Breast epithelium (tissue), 3 donors: ENCODE results near the gene OR51L1.

Experiments
- POLR2A ChIP-seq: fragments of 450-650 bp; IDR thresholded peaks from one replicate; pipeline ENCODE4 v1.6.1; 2016; ENCODE audit warnings: antibody characterized with exemption, mild to moderate bottlenecking, moderate library complexity
- TF ChIP-seq, protein P1 (sequence below), 3 donors: fragments of 450-650 bp; IDR thresholded peaks; one replicate each; pipeline ENCODE4 v1.5.1; 2016 to 2017; ENCODE audit warnings: antibody characterized with exemption in 3 of 3, mild to moderate bottlenecking in 3 of 3, moderate library complexity in 3 of 3

DNA sequence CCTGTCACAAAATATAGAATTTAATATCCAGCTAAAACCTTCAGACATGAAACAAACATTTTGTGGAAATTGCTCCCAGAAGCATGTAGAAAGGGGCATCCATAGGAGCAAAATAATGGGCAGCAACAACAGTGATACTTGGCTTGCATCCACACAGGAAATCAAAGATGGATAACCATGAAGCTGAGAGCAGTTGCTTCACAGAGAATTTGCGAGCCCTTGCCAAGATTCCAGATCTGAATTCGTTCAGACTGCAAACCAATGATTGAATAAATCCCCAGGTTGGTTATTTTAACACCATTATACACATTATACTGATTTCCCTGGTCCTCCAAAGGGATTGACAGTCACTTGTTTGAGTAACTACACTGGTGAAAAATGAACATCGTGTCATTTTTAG is 15.6 kb upstream of the OR51L1 start:
- TF ChIP-seq, protein P1, sequence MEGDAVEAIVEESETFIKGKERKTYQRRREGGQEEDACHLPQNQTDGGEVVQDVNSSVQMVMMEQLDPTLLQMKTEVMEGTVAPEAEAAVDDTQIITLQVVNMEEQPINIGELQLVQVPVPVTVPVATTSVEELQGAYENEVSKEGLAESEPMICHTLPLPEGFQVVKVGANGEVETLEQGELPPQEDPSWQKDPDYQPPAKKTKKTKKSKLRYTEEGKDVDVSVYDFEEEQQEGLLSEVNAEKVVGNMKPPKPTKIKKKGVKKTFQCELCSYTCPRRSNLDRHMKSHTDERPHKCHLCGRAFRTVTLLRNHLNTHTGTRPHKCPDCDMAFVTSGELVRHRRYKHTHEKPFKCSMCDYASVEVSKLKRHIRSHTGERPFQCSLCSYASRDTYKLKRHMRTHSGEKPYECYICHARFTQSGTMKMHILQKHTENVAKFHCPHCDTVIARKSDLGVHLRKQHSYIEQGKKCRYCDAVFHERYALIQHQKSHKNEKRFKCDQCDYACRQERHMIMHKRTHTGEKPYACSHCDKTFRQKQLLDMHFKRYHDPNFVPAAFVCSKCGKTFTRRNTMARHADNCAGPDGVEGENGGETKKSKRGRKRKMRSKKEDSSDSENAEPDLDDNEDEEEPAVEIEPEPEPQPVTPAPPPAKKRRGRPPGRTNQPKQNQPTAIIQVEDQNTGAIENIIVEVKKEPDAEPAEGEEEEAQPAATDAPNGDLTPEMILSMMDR (IDR thresholded peaks at IDR 0.05) = no peak
- TF ChIP-seq POLR2A = no peak
